GM12872 (cell line): Measurements from ENCODE around the gene SMC1B.

Experiments used
- TF ChIP-seq, protein P1 (sequence below): IDR thresholded peaks from 3 replicates; pipeline ENCODE4 v1.5.1; 2011; ENCODE audit warnings: low read depth, mild to moderate bottlenecking, low read length, moderate library complexity; ENCODE audit not compliant: insufficient read depth

Gene SMC1B

DNA sequence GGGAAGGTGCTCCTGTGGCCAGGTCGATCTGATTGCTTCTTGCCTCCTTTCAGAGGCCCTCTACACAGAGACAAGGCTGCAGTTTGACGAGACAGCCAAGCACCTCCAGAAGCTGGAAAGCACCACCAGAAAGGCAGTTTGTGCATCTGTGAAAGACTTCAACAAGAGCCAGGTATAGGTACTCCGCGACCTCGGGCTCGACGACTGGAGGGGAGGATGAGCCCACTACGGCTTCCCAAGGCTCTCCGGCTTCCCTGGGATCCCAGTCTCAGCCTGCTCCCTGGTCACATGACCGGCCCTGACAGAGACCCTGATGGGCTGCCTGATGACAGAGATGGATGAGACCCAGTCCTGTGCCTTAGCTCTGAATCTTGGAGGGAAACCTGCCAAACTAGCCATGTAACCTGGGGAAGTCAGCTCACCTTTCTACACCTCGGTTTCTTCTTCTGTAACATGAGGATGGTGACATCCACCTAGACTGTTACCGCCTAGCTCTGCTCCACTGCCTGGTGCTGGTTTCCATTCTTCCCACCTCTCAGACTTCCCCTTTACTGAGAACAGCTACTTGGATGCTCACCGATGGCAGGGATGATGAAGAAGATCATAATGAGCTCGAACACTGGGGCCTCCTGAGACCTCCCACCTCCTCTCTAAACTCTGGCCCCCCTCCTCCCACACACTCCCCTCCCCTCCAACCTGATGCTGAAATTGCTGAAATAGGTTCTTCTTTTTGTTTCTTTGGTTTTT, 9.0 kb upstream of the SMC1B start:
- TF ChIP-seq, protein P1, sequence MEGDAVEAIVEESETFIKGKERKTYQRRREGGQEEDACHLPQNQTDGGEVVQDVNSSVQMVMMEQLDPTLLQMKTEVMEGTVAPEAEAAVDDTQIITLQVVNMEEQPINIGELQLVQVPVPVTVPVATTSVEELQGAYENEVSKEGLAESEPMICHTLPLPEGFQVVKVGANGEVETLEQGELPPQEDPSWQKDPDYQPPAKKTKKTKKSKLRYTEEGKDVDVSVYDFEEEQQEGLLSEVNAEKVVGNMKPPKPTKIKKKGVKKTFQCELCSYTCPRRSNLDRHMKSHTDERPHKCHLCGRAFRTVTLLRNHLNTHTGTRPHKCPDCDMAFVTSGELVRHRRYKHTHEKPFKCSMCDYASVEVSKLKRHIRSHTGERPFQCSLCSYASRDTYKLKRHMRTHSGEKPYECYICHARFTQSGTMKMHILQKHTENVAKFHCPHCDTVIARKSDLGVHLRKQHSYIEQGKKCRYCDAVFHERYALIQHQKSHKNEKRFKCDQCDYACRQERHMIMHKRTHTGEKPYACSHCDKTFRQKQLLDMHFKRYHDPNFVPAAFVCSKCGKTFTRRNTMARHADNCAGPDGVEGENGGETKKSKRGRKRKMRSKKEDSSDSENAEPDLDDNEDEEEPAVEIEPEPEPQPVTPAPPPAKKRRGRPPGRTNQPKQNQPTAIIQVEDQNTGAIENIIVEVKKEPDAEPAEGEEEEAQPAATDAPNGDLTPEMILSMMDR: no peak

DNA sequence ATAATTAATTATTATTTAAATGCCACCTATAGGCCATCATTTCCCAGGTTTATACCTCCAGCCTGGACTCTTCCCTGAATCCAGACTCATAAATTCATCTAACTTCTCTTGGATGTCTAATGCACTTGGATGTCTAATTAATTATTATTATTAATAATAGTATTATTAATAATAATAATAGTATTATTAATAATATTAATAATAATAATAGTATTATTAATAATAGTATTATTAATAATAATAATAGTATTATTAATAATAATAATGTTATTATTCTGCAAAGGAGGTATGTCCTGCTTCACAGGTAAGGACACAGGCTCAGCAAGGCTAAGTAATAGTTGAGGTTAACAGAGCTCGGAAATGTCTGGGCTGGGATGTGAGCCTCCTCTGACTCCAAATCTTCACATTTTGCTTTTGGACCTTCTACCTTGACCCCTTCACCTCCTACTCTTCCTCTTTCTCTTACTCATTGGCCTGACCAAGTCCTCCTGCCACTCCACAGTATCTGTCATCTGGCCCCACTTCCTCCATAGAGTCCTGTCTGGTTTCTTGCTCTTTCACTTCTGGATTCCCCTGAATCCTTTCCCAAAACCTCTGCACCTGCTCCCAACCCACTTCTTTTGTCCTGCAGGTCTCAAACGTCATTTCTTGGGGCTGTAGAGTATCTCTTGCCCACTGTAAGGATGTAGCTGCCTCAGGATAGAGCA, 8.1 kb upstream of the SMC1B start:
- TF ChIP-seq, protein P1: no peak

DNA sequence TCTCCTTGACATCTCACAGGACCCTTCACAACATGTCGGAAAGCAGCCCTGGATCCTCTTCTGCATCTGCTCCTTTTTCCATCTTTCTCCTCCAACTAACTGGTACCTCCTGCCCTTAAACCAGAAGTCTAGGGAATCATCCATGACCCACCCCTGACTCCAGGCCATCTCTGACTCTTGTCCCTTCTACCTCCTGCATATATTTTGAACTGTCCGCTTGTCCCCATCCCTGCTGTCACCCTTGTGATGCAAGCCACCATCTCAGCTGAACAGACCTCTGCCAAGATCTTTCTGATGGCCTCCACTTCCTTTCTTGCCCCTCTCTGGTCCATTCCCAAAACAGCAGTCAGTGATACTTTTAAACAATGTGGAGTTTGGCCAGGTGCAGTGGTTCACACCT, 7.1 kb upstream of the SMC1B start:
- TF ChIP-seq, protein P1: no peak

DNA sequence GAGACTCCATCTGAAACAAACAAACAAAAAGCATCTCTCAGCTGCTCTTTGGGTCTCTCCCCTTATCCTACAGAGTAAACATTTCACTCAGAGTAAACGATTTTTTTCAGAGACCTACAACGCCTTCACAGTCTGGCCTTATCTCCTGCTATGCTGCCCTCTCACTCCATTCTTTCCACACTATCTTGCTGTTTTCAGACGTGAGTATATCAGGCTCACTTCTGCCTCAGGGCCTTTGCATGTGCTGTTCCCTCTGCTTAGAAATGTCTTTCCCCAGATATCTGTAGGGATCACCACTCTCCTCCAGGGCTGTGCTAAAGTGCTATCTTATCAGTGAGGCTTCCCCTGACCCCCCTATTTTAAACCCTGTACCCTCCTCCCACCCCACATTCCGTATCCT, 6.6 kb upstream of the SMC1B start:
- TF ChIP-seq, protein P1: no peak

DNA sequence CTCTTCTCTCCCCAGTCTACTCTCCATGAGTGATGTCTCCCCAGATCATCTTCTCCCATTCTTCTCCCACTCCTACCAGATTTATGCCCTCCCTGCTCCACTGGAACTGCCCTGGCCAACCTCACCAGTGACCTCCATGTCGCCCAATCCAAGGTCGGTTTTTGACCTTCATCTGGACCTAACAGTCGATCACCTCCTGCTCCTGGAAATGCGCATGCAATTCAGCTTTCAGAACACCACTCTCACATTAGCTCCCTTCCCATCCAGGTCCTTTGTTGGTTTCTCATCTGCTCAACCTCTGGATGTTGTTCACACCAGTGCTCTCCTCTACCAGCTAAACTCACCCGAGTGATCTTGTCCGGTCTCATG, 5.4 kb upstream of the SMC1B start:
- TF ChIP-seq, protein P1: no peak

DNA sequence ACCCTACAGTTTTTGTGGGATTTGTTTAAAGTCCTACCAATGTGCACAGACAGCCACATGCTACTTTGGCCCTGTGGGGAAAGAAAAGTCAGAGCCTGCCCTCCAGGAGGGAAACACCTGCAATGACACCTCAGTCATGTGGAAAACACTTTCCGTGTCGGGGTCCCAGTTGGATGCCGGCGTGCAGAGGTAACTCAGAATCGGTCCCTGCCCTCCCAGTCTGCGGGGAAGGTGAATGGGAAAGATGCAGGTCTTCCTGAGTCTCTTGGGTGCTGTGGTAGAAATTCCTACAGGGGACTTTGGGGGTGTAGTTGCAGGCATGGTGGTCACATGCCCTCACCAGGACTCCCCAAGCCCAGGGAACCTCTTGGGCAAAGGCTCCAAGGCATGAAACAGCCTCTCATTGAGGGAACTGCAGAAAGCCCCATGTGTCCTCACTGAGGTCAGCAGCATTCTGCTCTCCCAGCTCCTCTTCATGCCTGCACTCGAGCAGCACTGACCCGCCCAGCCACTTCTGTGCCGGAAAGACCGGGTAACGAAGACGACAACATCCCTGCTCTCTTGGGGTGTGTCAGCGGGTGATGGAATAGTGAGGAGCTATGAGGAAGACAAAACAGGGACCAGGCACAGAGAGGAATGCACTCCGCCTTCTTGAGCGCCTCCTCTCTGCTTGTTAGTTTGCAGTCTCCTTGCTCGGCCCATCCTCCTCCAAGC, 4.8 kb upstream of the SMC1B start:
- TF ChIP-seq, protein P1: no peak

DNA sequence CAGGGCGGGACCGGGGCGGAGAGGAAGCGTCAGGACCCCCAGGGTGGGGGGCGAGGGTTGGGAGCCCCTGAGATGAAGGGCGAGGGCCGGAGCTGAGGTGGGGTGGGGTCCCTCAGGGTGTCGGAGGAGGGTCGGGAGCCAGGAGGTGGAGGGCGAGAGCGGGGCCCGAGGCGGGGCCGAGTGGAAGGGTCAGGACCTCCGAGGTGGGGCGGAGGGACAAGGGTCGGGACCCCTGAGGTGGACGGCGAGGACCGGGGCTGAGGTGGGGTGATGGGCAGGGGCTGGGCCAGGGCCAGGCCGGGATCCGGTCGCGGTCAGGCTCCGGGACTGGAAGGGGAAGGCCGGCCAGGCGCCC, 409 bp downstream of the SMC1B start:
- TF ChIP-seq, protein P1: no peak
